Endometrial microvascular endothelial cells (primary cell): ENCODE measurements around the gene LRTM2. TPM values are rescaled to one million over a fixed set of nuclear protein-coding genes. Genes with fewer than 3 reads are reported as not detected.

Experiments
- in situ Hi-C: cut with HindIII; loops from 2 replicates; pipeline ENCODE4 v1.10.0; 2017; ENCODE audit warnings: low sequenced_read_pairs, low pct_unique_long_range_greater_than_20kb; ENCODE audit errors: inconsistent ontology term
- total RNA-seq: library from RNA; depleted of rRNA; stranded (reverse); fragments of >200 nt; gene quantifications from one replicate; pipeline ENCODE4 v1.2.3, GENCODE V29; 2015; ENCODE audit errors: inconsistent ontology term

LRTM2 gene
- total RNA-seq, 1 donor from 2014 or later: not detected

GRCh38 chr12:1836241-1836803 is 16.0 kb downstream of the LRTM2 start:
- in situ Hi-C loops: no loop called here

GRCh38 chr12:1836854-1837421 is 16.6 kb downstream of the LRTM2 start:
- in situ Hi-C loops: no loop called here

- in situ Hi-C loops: no loop called here
These were observed 17.3 kb downstream of the LRTM2 start for GRCh38 chr12:1837541-1838204.

- in situ Hi-C loops: no loop called here
These were observed 18.0 kb downstream of the LRTM2 start for GRCh38 chr12:1838205-1838993.

GRCh38 chr12:1838994-1839365 is 18.6 kb downstream of the LRTM2 start:
- in situ Hi-C loops: no loop called here

GRCh38 chr12:1839464-1839863 is 19.1 kb downstream of the LRTM2 start:
- in situ Hi-C loops: no loop called here

- in situ Hi-C loops: no loop called here
These were observed 19.9 kb downstream of the LRTM2 start for GRCh38 chr12:1839956-1840951.

GRCh38 chr12:1840981-1841425 is 20.6 kb downstream of the LRTM2 start:
- in situ Hi-C loops: no loop called here

- in situ Hi-C loops: no loop called here
These were observed 21.3 kb downstream of the LRTM2 start for GRCh38 chr12:1841586-1842182.

GRCh38 chr12:1842183-1842904 is 22.0 kb downstream of the LRTM2 start:
- in situ Hi-C loops: no loop called here

- in situ Hi-C loops: no loop called here
These were observed 22.7 kb downstream of the LRTM2 start for GRCh38 chr12:1842905-1843640.

- in situ Hi-C loops: no loop called here
These were observed 23.3 kb downstream of the LRTM2 start for GRCh38 chr12:1843641-1844005.

GRCh38 chr12:1844223-1844622 is 23.9 kb downstream of the LRTM2 start:
- in situ Hi-C loops: no loop called here

- in situ Hi-C loops: no loop called here
These were observed 24.5 kb downstream of the LRTM2 start for GRCh38 chr12:1844661-1845409.

GRCh38 chr12:1845427-1845826 is 25.1 kb downstream of the LRTM2 start:
- in situ Hi-C loops: no loop called here

GRCh38 chr12:1845886-1846285 is 25.5 kb downstream of the LRTM2 start:
- in situ Hi-C loops: no loop called here
